MM.1S (cell line): ENCODE results near the gene KIF25.
A peak's percentile ranks its signal among the peaks of the same experiment; 100 is the strongest.

Experiments used
- DNase-seq: peaks from one replicate; pipeline ENCODE4 v3.0.0-alpha.2; 2015
- H2AFZ ChIP-seq: fragments of 300-600 bp; sonication (generic); 2 replicates; pipeline ENCODE4 v1.6.0; 2016; ENCODE audit warnings: antibody characterized with exemption, low read length
- H3F3A ChIP-seq: fragments of 300-600 bp; sonication (generic); 2 replicates; pipeline ENCODE4 v1.6.1; 2016; ENCODE audit warnings: mild to moderate bottlenecking, antibody characterized with exemption, low read length, moderate library complexity, mixed read lengths; ENCODE audit not compliant: insufficient read depth
- H3K27ac ChIP-seq: fragments of 300-600 bp; sonication (generic); 2 replicates; pipeline ENCODE4 v1.5.1; 2016; ENCODE audit warnings: mild to moderate bottlenecking, low read length
- H3K27me3 ChIP-seq: fragments of 300-600 bp; sonication (generic); replicated peaks from 2 replicates; pipeline ENCODE4 v1.6.0; 2016; ENCODE audit warnings: low read length; ENCODE audit not compliant: insufficient read depth
- H3K36me3 ChIP-seq: fragments of 300-600 bp; sonication (generic); replicated peaks from 2 replicates; pipeline ENCODE4 v1.6.1; 2016; ENCODE audit warnings: mild to moderate bottlenecking, low read length, mixed read lengths; ENCODE audit not compliant: insufficient read depth
- H3K4me1 ChIP-seq: fragments of 300-600 bp; sonication (generic); 2 replicates; pipeline ENCODE4 v1.6.1; 2016; ENCODE audit warnings: low read length, mixed read lengths
- H3K4me2 ChIP-seq: fragments of 300-600 bp; sonication (generic); 2 replicates; pipeline ENCODE4 v1.6.0; 2016; ENCODE audit warnings: low read depth, low read length
- H3K4me3 ChIP-seq: fragments of 300-600 bp; sonication (generic); 2 replicates; pipeline ENCODE4 v1.5.1; 2016; ENCODE audit warnings: low read length, mixed read lengths
- H3K79me2 ChIP-seq: fragments of 300-600 bp; sonication (generic); 2 replicates; pipeline ENCODE4 v1.6.1; 2016; ENCODE audit warnings: mixed run types, low read length, mixed read lengths
- H3K9ac ChIP-seq: fragments of 300-600 bp; sonication (generic); 2 replicates; pipeline ENCODE4 v1.6.1; 2016; ENCODE audit warnings: low read length, mixed read lengths
- H3K9me2 ChIP-seq: fragments of 300-600 bp; sonication (generic); replicated peaks from 2 replicates; pipeline ENCODE4 v1.6.1; 2016; ENCODE audit warnings: mild to moderate bottlenecking, low read length, mixed read lengths; ENCODE audit not compliant: insufficient read depth
- H3K9me3 ChIP-seq: fragments of 300-600 bp; sonication (generic); replicated peaks from 2 replicates; pipeline ENCODE4 v1.6.1; 2016; ENCODE audit warnings: mild to moderate bottlenecking, low read length, mixed read lengths; ENCODE audit not compliant: insufficient read depth
- H4K20me1 ChIP-seq: fragments of 300-600 bp; sonication (generic); 2 replicates; pipeline ENCODE4 v1.6.1; 2016; ENCODE audit warnings: mild to moderate bottlenecking, low read length, moderate library complexity, mixed read lengths; ENCODE audit not compliant: insufficient read depth
- EZH2 ChIP-seq: fragments of 300-600 bp; sonication (generic); optimal IDR thresholded peaks from 2 replicates; pipeline ENCODE3; 2017; ENCODE audit warnings: low read depth, mild to moderate bottlenecking, antibody characterized with exemption, low read length, mixed read lengths
- EZH2phosphoT487 ChIP-seq: fragments of 300-600 bp; sonication (generic); IDR thresholded peaks from 2 replicates; pipeline ENCODE4 v1.6.1; 2018; ENCODE audit warnings: antibody characterized with exemption, low read length
- TF ChIP-seq, protein P1 (sequence below): fragments of 300-600 bp; sonication (generic); IDR thresholded peaks from 2 replicates; pipeline ENCODE4 v1.5.1; 2016; ENCODE audit warnings: antibody characterized with exemption, low read length, mixed read lengths

KIF25 gene

DNA sequence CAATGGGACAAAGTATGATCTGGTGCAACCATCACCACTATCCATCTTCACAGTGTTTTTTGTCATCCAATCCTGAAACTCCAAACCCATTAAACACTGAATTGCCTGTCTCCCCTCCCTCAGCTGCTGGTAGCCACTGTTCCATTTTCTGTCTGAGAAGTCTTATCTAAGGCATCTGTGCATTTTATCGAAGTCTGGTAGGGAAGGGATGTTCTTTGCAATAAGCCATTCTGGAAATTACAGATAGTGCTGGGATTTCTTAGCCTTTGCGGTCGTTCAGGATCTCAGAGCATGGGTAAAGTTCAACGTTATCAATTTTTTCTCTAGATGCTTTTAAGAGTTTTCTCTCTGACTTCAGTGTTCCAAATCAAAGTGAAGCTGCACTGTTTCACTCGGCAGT lies 24.1 kb downstream of the KIF25 start:
- H4K20me1 ChIP-seq = no peaks in the 10 kb centered on the region
- no peak for TF ChIP-seq EZH2
- TF ChIP-seq, protein P1, sequence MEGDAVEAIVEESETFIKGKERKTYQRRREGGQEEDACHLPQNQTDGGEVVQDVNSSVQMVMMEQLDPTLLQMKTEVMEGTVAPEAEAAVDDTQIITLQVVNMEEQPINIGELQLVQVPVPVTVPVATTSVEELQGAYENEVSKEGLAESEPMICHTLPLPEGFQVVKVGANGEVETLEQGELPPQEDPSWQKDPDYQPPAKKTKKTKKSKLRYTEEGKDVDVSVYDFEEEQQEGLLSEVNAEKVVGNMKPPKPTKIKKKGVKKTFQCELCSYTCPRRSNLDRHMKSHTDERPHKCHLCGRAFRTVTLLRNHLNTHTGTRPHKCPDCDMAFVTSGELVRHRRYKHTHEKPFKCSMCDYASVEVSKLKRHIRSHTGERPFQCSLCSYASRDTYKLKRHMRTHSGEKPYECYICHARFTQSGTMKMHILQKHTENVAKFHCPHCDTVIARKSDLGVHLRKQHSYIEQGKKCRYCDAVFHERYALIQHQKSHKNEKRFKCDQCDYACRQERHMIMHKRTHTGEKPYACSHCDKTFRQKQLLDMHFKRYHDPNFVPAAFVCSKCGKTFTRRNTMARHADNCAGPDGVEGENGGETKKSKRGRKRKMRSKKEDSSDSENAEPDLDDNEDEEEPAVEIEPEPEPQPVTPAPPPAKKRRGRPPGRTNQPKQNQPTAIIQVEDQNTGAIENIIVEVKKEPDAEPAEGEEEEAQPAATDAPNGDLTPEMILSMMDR = no peak
- no peak for TF ChIP-seq EZH2phosphoT487
- no peaks in the 10 kb centered on the region for H3K9me2 ChIP-seq
- no peaks in the 10 kb centered on the region for H3K36me3 ChIP-seq
- H2AFZ ChIP-seq = no peak overlapping the region
- no peaks in the 10 kb centered on the region for H3F3A ChIP-seq
- peaks cover 15% of the 10 kb centered on the region; the same call in 1 of the 2 replicates for H3K27me3 ChIP-seq
- no peaks in the 10 kb centered on the region for H3K79me2 ChIP-seq
- H3K4me1 ChIP-seq = no peaks in the 10 kb centered on the region
- no peaks in the 10 kb centered on the region for H3K9me3 ChIP-seq
- DNase-seq = no peak
- H3K9ac ChIP-seq = no peak overlapping the region
- no peak overlapping the region for H3K4me3 ChIP-seq
- no peak overlapping the region for H3K27ac ChIP-seq
- no peak overlapping the region for H3K4me2 ChIP-seq

DNA sequence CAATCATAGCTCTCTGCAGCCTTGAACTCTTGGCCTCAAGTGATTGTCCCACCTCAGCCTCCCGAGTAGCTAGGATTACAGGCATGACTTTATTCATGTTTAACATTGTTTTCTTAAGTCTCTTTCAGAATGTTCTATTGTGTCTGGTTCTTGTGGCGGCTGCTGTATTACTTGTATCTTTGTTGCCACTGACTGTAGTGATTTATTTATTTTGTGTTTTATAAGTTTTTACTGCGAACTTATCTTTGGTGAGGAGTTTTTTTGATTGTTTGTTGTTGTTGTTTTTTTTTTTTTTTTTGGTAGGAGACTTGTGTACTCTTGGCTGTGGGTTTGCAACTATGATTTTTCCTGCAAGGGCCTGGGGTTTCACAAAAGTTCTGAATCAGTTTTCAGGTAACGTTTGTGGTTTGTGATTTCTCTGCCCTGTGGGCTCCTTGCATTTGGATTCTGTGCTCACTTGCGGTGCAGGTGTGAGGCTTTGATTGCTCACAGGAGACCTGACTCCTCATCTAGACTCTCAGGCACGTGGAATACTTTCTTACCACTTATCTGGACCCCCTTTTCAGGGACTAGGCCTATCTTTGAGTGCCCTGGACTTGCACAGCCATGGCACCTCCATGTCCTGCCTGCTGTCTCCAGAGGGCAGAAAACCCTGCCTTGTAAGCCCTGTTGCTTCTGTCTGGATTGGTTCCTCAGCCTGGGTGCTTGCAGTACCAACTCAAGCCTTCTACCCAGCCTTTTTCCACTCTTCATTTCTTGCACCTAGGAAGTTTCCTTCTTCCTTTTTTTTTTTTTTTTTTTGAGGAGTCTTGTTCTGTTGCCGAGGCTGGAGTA lies 25.2 kb downstream of the KIF25 start:
- Histone ChIP-seq H3K9me2 (no peaks in the 10 kb centered on the region), H3K4me3 (no peak overlapping the region), H3K79me2 (no peaks in the 10 kb centered on the region), H3K4me1 (no peaks in the 10 kb centered on the region), H3F3A (no peaks in the 10 kb centered on the region), H3K9ac (no peak overlapping the region), H3K4me2 (no peak overlapping the region), H3K27ac (no peak overlapping the region), H3K27me3 (peaks cover 15% of the 10 kb centered on the region; the same call in 1 of the 2 replicates), H2AFZ (no peak overlapping the region), H3K36me3 (no peaks in the 10 kb centered on the region), H3K9me3 (no peaks in the 10 kb centered on the region), H4K20me1 (no peaks in the 10 kb centered on the region)
- DNase-seq = peak; percentile 19
- TF ChIP-seq, protein P1 = no peak
- TF ChIP-seq EZH2phosphoT487 = no peak
- TF ChIP-seq EZH2 = no peak

DNA sequence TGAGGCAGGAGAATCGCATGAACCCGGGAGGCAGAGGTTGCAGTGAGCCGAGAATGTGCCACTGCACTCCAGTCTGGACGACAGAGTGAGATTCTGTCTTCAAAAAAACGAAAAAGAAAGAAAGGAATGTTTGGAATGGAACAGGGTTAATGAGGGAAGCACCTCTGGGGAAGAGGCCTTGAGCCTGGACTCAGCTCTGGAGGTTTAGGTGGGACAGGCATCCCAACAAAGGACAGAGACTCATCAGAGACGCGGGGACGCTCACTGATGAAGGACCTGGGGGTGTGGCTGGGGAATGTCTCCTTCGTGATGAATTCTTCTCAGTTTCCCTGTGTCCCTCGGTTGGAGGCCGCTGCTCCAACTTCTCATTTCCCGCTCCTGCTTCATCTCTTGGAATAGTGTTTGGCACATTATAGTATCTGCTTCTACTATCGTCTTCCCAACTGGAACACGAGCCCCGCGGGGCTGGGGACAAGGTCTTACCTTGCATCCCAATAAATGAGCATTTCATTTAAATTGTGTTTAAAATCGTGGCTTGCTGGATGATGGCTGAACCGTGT lies 27.6 kb downstream of the KIF25 start:
- Histone ChIP-seq H3K27ac (no peak overlapping the region), H3K4me2 (no peak overlapping the region), H3K27me3 (peaks cover 5% of the 10 kb centered on the region; the same call in 1 of the 2 replicates), H3K36me3 (no peaks in the 10 kb centered on the region), H3K9ac (no peak overlapping the region), H3K9me2 (no peaks in the 10 kb centered on the region), H3K4me1 (no peaks in the 10 kb centered on the region), H3K79me2 (no peaks in the 10 kb centered on the region), H4K20me1 (no peaks in the 10 kb centered on the region), H3K9me3 (no peaks in the 10 kb centered on the region), H3F3A (no peaks in the 10 kb centered on the region), H3K4me3 (no peak overlapping the region), H2AFZ (no peak overlapping the region)
- TF ChIP-seq, protein P1 = no peak
- TF ChIP-seq EZH2phosphoT487 (no peak), EZH2 (no peak)
- DNase-seq = no peak
